ENCODE measurements around the gene SLC25A43.
"Not testable (repeated sequence)": the region's sequence is repeated elsewhere in the genome, so short reads cannot be mapped to it uniquely, and the experiment has no call there.

The SLC25A43 gene

DNA sequence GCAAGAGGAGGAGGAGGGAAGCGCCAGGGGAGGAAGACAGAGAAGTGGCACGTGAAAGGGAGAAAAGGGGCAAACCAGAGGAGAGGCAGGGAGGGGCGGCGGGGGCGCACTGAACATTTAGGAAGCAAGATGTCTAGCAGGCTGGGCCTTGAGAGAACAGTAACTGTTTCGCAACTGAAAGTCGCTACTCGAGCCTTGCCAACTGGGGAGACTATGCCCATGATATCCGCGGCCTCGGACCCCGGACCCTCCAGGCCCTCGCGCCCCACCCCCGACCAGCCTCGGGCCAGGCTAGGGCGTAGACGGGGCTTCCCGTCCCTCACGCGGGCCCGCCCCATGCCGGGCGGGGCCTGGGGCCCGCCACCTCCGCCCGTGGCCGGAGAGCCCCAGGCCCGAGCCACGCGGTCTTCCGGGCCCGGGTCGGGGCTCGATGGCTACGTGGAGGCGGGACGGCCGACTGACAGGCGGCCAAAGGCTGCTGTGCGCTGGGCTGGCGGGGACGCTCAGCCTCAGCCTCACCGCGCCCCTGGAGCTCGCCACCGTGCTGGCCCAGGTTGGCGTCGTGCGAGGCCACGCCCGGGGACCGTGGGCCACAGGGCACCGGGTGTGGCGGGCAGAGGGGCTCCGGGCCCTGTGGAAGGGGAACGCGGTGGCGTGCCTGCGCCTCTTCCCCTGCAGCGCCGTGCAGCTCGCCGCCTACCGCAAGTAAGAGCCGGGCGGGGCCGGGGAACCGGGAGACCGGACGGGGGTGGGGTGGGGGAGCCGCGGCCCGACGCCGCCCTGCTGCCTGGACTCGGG is at the start of gene SLC25A43:
SLC25A43 (plus strand) TSS at position 363 of the 798 bp plus-strand sequence; CDS start at position 431, 68 bp downstream.
- no peak for DNase-seq

DNA sequence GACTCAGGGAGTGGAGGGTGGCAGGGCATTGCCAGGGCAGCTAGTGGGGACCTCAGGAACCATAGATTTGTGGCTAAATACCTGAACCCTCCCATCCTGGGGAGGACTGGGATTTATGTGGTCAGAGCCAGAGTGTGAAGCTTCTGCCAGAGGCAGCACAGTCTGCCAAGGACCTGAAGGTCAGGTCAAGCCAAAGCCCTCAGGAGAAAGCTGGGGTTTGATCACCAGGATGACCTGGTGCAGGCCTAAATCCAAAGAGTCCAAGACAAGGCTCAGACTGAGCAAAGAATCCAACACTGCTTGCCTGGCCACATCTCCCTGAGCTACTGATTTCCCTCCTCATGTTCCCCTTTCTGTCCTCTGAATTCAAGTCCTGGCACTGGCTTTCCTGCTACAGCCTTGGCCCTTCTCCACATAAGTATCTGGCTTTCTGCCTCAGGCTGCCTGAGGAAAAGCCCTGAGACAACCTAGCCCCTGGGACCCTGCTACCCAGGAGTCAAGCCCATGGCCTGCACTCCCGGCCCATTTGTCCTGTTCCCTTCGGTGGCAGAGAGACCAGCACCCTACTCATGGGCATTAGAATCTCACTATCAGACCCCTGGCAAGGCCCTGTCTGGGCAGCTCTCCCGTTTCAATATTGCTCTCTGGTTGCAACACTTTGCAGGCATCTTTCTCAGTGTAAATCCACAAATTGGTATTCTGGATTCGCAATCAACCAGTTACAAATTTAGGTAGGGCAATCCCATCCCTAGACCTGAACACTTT is 39.3 kb upstream of the SLC25A43 start:
- no peak for DNase-seq

DNA sequence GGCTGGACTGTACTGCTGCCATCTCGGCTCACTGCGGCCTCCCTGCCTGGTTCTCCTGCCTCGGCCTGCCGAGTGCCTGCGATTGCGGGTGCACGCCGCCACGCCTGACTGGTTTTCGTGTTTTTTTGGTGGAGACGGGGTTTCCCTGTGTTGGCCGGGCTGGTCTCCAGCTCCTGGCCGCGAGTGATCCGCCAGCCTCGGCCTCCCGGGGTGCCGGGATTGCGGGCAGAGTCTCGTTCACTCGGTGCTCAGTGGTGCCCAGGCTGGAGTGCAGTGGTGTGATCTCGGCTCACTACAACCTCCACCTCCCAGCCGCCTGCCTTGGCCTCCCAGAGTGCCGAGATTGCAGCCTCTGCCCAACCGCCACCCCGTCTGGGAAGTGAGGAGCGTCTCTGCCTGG is 37.7 kb upstream of the SLC25A43 start:
- not testable (repeated sequence) for DNase-seq

DNA sequence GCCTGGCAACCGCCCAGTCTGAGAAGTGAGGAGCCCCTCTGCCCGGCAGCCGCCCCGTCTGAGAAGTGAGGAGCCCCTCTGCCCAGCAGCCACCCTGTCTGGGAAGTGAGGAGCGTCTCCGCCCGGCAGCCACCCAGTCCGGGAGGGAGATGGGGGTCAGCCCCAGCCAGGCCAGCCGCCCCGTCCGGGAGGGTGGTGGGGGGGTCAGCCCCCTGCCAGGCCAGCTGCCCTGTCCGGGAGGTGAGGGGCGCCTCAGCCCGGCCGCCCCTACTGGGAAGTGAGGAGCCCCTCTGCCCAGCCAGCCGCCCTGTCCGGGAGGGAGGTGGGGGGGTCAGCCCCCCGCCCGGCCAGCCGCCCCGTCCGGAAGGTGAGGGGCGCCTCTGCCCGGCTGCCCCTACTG is 37.1 kb upstream of the SLC25A43 start:
- not testable (repeated sequence) for DNase-seq

DNA sequence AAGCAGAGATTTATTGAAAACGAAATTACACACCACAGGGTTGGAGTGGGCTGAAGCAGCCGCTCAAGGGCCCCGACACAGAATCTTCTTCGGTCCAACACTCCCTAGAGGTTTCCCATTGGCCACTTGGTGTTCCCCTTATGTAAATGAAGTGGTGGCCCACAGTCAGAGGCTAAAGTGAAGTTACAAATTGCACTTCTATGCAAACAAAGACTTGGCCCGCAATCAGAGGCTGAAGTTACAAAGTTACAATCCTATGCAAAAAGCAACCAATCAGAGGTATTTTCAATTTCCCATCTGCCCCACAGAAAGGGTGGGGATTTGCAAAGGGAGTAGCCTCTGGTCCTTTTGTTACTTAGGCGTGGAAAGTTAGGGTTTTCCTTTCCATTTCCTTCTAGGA is 35.7 kb upstream of the SLC25A43 start:
- no peak for DNase-seq

DNA sequence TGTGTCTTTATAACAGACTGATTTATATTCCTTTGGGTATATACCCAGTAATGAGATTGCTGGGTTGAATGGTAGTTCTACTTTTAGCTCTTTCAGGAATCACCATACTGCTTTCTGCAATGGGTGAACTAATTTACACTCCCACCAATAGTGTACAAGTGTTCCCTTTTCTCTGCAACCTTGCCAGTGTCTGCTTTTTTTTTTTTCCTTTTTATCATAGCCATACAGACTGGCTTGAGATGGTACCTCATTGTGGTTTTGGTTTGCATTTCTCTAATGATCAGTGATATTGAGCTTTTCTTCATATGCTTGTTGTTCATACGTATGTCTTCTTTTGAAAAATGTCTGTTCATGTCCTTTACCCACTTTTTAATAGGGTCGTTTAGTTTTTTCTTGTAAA is 27.3 kb upstream of the SLC25A43 start:
- DNase-seq = not testable (repeated sequence)

DNA sequence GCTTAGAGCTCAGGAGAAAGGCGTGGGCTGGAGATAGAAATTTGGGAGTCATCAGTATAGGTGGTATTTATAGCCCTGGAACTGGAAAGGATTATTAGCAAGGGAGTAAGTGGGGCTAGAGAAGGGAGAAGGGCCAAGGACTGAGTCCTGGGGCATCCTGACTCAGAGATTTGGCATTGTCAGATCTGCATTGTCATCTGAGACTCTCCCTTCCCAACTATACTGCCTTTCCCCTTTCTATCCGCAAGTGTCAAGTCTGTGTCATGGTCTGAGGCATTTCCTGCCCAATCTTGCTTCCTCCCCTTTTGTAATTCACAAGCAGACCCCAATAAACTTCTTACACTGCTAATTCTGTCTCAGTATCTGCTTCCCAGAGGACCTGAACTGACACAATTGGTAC is 24.4 kb upstream of the SLC25A43 start:
- DNase-seq = no peak

DNA sequence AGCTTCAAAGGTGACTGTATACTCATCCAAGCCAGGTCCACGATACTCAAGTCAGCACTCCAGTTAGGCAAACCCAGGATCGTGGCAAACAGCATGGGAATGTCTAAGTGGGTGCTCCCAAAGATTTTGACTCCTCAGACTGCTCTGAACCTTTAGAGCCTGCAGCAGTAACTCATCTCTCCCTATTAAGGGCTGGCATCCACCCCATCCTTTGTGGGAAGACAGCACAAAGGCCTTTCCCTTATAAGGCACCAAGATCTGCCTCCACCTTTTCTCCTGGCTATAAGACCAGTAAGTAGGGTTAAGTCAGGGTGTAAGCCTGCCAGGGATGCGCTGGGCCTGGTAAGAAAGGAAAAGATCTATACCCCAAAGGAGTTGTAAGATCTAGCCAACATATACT is 23.6 kb upstream of the SLC25A43 start:
- no peak for DNase-seq

DNA sequence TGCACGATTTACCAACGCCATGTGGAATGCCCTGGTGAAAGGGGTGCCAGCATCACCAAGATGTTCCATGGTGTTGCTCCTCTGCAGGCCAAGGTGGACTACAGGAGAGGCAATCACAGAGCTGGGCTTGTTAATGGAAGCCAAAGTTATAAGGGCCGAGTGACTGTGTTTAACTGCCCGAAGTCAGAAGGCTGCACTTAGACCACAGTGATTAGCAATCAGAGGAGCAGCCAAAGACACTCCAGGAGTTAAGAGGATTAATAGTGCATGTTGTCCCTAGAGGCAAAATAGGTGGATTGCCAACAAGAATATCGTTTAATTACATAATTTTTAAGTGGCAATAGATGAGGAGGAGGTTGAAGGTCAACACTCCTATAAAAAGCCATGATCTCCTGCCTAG is 22.8 kb upstream of the SLC25A43 start:
- no peak for DNase-seq

DNA sequence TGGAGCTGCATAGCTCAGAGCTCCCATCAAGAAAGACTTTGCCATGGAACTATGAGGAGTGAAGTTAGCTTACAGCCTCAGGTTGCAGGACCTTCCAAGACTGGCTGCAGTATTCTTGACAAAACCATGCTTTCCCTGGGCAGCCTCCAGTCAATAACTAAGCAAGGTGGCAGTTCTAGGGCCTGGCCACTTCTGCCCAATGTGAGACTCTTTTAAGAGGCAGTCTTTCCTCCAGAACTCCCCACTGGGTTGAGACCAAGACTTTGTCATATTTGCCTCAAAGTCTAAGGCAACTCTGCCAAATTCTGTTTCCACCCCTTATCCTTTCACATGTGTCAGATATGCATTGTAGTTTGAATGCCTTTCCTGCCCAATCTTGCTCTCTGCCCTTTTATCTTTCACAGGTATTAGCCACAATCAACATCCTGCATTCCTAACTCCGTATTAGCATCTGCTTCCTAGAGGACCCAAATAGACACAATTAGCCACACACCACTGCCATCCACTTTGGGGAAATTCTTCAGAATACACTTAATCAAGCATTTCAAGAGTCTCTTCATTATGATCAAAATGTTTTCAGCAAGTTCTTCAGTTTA is 17.7 kb upstream of the SLC25A43 start:
- DNase-seq = no peak

DNA sequence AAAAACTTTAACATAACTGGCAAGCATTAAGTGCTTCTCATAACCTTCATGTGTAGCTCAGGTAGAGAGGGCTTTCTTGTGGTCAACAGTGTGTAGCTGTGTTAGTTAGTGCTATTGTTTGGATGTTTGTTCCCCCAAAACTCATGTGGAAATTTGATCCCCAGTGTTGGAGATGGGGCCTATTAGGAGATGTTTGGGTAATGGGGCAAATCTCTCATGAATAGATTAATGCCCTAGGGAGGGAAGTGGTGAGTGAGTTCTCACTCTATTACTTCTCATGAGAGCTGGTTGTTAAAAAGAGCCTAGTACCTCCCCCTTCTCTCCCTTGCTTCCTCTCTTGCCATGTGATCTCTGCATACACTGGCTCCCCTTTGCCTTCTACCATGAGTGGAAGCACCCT is 16.5 kb upstream of the SLC25A43 start:
- no peak for DNase-seq

DNA sequence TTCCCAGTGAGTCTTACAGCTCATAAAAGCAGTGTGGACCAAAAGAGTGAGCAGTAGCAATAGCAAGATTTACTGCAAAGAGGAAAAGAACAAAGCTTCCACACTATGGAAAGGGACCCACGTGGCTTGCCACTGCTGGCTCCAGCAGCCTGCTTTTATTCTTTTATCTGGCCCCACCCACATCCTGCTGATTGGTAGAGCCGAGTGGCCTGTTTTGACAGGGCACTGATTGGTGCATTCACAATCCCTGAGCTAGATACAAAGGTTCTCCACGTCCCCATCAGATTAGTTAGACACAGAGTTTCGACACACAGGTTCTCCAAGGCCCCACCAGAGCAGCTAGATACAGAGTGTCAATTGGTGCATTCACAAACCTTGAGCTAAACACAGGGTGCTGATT is 12.5 kb upstream of the SLC25A43 start:
- DNase-seq = not testable (repeated sequence)

DNA sequence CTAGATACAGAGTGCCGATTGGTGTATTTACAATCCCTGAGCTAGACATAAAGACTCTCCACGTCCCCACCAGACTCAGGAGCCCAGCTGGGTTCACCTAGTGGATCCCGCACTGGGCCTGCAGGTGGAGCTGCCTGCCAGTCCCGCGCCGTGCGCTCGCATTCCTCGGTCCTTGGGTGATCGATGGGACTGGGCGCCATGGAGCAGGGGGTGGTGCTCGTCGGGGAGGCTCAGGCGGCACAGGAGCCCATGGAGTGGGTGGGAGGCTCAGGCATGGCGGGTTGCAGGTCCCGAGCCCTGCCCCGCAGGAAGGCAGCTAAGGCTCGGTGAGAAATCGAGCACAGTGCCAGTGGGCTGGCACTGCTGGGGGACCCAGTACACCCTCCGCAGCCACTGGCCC is 11.7 kb upstream of the SLC25A43 start:
- DNase-seq = not testable (repeated sequence)

DNA sequence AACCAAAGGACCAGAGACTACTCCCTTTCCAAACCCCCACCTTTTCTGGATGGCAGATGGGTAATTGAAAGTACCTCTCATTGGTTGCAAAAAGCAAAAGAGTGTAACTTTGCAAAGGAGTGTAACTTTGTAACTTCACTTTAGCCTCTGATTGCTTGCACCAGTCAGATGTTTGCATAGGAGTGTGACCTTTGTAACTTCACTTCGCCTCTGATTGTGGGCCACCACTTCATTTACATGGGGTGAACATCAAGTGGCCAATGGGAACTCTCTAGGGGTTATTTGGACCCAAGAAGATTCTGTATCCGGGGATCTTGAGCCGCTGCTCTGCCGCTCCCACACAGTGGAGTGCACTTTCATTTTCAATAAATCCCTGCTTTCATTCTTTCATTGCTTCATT is 9.9 kb upstream of the SLC25A43 start:
- DNase-seq = no peak

DNA sequence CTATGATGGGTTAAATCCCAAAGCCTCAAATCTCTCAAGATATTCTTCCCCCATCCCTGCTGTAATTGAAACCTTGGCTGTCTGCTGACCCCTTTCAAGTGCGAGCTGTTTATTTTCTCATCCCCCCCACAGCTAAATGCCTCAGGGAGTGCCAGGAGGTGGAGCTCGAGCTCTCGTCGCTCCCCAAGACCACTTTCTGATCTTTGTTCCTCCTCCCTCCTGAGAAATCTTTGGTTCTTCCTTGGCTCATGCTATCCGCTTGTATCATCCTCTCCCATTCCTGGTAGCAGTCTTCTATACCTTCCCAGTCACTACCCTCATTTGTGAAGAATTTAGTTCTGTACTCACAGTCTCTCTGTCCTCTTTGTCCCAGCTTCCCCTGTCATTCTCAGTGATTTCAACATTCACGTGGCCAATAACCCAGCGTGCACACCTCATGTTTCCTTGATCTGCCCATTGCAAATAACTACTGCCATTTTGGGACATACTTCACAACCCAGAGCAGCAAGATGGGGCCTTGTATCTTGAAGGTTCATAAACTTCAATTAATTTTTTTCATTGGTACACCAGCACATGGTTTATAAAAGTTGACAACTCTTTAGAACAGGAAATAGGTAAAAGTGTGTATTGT is 9.2 kb upstream of the SLC25A43 start:
- DNase-seq = no peak

DNA sequence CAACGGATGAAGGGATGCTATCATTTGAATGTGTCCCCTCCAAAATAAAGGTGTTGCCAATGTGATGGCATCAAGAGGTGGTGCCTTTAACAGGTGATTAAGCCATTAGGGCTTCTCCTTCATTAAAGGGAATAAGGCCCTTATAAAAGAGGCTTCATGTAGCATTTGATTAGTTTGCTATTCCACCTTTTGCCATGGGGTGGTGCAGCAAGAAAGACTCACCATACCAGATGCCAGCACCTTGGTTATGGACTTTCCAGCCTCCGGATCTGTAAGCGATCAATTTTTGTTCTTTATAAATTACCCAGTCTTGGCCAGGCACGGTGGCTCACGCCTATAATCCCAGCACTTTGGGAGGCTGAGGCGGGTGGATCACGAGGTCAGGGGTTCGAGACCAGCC is 7.9 kb upstream of the SLC25A43 start:
- DNase-seq = no peak

DNA sequence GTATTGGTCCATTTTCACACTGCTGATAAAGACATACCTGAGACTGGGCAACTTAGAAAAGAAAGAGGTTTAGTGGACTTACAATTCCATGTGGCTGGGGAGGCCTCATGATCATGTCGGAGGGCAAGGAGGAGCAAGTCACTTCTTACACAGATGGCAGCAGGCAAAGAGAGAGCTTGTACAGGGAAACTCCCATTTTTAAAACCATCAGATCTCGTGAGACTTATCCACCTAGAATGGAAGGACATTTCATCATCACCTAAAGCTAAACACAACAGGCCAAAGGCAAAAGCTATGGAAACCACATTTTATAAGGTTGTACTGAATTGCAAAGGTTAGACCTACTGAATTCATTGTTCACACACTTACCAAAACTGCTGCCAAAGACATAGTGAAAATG is 6.0 kb upstream of the SLC25A43 start:
- no peak for DNase-seq

DNA sequence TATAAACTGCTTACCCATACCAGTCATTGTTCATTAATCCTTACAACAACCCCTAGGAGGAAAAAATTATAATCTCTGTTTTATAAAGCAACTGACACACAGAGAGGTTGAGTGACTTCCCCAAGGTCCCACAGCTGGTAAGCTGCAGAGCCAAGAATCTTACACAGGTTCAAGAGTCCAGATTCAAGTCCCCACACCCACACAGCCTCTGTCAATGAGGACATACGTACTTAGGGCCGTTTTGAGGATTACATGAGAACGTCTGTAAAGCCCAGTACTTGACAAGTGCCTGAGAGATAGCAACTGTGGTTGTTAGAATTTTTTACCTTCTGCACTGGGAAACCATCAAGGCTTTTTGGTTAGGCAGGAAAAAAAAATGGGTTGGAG is 556 bp upstream of the SLC25A43 start:
- DNase-seq = no peak

DNA sequence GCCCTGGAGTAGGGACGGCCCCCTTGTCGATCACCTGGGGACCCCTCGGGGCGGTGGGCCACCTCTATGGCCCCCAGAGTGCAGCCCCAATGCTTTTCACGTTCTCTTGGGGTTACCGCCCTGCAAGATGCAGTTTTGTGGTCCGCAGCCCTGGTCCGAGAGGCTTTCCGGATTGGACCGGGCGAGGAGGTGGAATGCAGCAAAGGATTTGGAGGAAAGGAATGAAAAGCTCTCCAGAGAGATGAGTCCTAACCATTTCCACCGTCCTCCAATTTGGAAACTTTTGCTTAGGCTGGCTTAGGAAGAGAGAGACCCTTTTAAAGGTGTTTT is 601 bp downstream of the SLC25A43 start:
- DNase-seq = no peak

DNA sequence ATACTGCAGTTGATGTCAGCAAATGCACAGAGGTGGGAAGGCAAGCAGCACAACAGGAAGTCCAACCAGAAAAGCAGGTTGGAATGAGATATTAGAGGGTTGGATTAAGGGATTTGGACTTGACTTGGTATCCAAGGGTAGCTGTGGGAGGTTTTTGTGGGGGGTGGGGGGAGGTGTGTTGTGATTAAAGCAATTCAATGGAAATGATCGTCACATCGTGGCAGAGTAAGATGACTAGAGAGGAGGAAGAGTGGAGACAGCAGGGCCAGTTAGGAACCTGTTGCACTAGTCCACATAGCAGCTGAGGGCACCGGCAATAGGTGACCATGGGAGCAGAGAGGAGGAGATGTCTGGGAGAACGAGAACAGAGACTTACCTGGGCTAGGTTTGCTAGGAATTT is 2.4 kb downstream of the SLC25A43 start:
- no peak for DNase-seq

DNA sequence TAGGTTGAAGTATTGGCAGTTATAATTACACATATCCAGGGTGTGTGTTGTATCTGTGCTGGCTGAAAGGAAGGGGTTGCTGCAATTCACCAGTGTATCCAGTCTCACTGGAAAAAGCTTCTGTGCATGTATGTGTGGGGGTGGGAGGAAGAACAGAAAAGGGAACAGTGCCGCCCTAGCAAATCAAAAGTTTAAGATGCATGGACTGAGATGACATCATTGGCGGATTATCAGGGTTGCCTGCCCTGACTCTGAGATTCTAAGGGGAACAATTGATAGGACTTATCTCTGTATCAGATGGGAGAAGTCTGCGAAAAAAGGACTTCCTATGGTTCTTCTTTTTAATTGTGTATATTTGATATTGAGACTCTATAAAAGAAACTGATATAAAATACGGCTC is 3.5 kb downstream of the SLC25A43 start:
- no peak for DNase-seq

DNA sequence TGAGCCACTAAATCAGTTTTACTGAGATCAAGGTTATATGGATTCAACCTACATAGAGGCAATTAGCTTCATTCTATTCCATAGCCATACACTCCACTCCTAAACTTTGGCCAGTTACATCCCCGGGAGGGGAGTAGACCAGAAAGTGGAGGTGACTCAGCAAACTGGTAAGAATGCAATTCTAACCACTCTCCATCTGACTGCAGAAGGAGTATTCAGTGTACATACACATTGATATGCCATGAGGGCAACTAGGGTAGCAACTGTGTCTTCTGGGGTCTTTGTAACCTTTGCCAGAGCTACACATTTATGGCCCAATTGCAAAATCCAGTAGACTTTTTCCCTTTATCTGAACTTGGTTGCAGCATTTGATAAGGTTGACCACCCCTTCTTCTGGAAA is 7.6 kb downstream of the SLC25A43 start:
- no peak for DNase-seq

DNA sequence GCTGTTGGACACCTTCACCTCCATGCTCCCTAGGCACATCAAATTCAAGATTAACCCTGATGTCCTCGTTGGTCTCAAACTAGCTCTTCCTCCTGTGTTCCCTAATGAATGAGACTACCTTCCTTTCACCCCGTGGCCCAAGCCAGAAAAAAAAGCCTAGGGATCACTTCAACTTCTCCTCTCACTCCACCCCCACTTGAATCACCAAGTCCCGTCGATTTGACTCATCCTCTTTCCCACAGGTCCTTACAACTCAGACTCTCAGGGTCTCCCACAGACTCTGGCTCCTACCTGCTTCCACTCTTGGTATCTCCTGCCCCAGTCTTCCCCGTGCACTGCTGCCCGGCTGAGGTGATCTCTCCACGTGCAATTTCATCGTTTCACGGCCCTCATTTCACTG is 8.5 kb downstream of the SLC25A43 start:
- no peak for DNase-seq

All from COR-L47 (cell line).